CD4-positive, alpha-beta T cell treated with Interferon alpha-2 for 1 hour (primary cell): ENCODE results near the gene NEURL1.
A peak's percentile ranks its signal among the peaks of the same experiment; 100 is the strongest.

Source experiments
- DNase-seq, 2 donors: peaks; one replicate each; pipeline ENCODE4 v3.0.0-alpha.2; 2020 to 2022

NEURL1 gene, protein sequence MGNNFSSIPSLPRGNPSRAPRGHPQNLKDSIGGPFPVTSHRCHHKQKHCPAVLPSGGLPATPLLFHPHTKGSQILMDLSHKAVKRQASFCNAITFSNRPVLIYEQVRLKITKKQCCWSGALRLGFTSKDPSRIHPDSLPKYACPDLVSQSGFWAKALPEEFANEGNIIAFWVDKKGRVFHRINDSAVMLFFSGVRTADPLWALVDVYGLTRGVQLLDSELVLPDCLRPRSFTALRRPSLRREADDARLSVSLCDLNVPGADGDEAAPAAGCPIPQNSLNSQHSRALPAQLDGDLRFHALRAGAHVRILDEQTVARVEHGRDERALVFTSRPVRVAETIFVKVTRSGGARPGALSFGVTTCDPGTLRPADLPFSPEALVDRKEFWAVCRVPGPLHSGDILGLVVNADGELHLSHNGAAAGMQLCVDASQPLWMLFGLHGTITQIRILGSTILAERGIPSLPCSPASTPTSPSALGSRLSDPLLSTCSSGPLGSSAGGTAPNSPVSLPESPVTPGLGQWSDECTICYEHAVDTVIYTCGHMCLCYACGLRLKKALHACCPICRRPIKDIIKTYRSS

DNA sequence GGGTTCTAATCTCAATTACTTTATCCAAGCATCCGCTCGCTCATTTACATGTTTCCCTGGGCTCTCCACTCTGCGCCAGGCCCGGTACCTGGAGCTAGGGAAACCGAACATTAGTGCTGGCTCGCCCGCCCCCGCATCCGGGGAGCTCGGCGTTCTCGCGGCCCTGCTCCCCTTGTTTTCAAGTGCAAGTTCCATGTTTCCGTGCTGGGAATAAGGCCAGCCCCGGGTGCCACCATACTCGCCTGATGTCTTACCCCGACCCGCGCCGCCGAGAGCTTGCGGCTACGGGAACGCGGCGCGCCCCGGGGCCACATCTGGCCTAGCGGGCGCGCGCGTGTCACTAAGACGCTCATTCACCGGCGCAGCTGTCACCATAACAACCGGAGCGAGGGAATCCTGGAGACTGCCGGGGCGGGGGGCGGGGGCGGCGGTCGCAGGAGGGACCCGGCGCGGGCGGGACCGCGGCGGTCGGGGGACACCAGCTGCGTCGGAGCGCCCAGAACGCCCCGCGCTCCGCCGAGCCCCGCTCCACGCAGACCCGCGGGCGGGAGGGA is at the start of gene NEURL1:
TSS of gene NEURL1 (plus strand) at position 344 of the 554 bp plus-strand sequence. CDS start 683 bp downstream, outside the sequence.
- peak in 1 of 2 donors; percentile 30 for DNase-seq

GRCh38 chr10:103444478-103444877 is 49.0 kb upstream of the NEURL1 start:
- DNase-seq, result no peak

DNA sequence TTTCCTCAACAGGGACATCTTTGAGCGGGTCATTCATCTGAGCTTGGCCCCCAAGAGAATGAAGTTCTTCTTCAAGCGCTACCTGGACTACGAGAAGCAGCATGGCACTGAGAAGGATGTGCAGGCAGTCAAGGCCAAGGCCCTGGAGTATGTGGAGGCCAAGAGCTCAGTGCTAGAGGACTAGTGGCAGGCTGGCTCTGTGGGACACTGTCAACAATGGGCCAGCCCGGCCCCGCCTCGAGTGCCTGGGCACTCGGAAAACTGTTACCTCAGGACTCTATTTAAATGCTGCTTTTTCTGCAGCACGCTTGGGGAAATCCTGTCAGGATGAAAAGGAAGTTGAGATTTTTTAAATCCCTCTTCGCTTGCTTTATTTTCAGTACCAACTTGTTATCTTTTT is 48.1 kb upstream of the NEURL1 start:
- DNase-seq, result no peak

GRCh38 chr10:103445767-103446567 is 47.5 kb upstream of the NEURL1 start:
- no peak for DNase-seq

DNA sequence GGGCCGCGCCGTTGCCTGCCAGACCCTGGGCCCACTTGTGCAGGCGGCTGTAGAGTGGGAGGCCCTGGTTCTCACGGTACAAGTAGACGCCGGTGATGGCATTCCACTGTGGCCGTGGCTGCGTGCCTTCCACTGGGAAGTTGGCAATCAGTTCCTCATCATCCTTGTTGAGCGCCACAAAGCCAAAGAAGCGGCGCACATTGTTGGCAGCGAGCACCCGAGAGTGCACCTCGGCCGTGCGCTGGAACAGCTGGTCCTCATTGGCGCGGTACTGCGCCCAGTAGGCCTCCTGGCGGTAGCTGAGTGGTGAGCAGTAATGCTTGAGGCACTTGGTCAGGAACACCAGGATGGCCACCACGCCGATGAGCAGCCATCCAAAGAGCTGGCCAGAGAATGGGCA is 46.3 kb upstream of the NEURL1 start:
- no peak for DNase-seq

DNA sequence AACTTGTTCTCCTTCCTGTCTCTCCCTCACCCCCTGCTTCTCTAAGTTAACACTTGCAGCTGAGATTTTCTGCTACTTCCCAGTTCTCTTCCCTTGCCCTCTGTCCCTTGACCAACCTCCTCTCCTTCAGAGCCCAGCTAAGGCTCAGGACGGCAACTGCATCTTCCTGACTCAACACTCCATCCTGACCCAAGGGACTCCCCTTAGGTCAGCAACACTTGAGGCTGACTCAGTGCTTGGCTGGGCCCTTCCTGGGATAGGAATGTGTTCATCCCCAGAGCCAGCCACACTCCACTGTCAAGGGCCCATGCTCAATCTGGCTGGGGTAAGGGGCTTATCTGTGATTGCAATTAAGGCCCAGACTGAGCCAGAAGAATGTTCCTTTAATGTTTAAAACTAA is 44.8 kb upstream of the NEURL1 start:
- DNase-seq, result no peak

- no peak for DNase-seq
Measured at GRCh38 chr10:103449208-103450144, 44.0 kb upstream of the NEURL1 start.

- DNase-seq, result no peak
Measured at GRCh38 chr10:103450201-103450695, 43.3 kb upstream of the NEURL1 start.

DNA sequence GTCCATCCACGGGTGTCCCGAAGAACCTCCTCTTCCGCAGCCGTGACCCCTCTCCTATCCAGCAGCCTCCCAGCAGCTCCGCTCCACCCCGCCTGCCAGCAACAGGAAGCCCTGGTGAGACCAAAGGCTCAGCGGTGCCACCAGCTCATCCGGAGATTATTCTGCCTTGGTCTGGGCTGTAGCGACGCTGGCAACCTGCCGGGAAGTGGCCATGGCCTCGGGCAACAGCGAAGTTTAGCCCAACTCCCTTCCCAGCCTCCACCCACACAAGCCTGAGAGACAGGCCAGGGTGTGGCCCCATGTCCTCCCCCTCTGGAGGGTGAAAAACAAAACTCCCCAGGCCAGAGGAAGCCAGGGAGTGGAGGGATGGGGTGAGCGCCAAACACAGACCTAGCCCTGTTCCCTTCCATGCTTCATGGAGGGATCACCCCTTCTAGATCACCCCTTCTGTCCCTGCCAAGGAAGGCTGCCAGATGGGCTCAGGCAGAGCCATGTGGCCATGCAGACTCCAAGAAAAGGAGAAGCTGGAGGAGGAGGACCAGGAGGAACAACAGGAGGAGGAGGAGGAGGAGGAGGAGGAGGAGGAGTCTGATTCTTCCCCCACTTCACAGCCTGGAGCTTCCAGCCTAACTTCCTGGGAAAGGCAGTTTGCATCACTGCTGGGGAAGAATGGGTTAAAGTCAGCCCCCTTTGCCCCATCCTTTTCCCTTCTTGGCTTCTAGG is 42.3 kb upstream of the NEURL1 start:
- peak; percentile 25 to 56 for DNase-seq

- DNase-seq, result peak; percentile 36 to 46
Measured at GRCh38 chr10:103451831-103452505, 41.5 kb upstream of the NEURL1 start, which contains the start of gene CALHM2. CALHM2 (minus strand) TSS chr10:103452370; CDS start chr10:103449941, 2,429 bp downstream.

DNA sequence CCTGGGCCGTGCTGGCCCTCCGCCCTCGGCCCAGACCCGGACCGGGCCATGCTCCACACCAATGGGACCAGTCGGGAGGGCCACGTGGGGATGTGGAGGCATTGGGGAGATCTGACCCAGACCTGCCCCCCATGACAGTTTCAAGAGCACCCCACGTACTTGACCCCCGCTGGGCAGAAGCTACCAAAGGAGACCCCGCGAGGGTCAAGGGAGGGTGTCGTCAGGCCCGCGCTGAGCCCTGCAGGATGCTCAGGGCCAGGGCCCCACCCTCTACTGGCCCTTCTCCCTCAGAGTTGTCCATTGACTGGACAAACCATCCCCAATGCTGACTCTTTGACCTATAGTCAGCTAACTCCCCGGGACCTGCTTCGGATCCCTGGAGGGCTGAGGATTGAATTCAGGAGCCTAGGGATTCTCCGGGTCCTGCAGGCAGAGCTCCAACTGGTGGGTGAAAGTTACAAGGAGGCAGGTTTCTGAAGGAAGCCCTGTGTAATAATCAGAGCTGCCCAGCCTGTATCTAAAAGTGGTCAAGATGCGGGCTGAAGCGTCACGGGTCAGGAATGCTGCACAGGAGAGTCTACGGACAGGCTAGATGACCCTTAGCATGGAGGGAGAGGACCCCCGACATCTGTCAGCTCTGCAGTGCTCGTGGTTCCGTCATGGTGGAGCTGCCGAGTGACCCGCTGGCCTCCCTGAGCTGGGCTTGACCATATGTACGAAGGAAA is 40.8 kb upstream of the NEURL1 start:
- no peak for DNase-seq

DNA sequence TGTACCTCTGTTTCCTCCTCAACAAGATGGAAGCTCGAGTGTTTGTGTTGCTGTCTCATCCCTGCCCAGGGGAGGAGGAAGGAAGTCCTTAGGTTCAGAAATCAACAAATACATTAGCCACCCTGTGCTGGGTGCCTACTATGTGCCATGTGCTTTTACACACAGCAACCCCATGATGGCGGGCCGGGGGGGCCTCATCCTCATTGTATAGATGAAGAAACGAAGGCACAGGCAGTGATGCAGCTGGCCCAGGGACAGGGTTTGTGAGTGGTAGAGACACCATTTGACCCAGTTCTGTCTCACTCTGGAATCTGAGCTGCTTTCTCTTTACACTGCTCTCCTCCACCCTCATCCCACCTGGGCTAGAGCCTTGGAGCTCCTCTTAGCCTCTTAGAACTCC is 39.5 kb upstream of the NEURL1 start:
- no peak for DNase-seq

GRCh38 chr10:103455235-103455634 is 38.3 kb upstream of the NEURL1 start:
- no peak for DNase-seq

GRCh38 chr10:103456074-103456660 is 37.3 kb upstream of the NEURL1 start:
- DNase-seq, result no peak

DNA sequence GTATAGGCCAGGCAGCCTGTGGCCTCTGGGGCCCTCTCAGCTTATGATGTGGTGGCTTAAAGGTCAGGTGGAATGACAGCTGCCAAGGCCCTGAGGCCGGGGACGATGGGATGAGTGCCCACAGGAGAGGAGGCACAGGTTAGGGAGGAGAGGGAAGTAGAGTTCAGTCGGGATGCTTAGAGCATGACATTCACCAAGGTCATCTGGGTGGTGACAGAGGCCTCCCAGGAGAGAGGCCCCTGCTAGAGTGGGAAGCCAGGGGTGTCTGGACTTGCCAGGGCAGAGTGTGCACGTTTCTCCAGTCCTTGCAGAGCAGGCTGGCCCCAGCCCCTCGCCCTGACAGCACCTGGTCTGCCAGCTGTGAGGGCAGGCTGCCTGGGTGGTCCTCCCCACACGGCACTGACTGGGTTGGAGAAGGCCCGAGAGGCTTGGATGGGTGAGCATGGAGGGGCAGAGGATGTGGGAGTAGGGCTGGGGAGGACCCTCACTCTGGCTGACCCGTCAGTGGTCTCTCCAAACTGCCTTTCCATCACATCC is 36.3 kb upstream of the NEURL1 start:
- no peak for DNase-seq

- DNase-seq, result no peak
Measured at GRCh38 chr10:103457896-103458583, 35.5 kb upstream of the NEURL1 start.

DNA sequence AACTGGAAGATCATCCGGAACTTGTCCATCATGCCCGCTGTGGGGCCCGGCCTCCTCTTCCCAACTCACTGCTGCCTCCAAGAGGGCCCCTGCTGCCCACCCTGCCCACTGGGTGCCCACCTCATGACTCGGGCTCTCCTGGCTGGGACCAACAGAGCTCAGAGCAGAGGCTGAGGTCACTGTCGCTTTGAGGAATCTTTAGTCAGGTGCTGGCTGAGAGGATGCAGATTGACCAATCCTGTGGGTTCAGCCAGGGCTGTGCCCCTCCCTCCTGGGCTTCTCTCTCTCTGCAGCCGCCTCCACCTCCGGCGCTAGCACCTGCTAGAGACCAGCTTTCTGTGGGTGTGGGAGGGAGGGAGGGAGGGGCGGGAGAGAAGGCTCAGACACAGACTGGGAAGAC is 34.8 kb upstream of the NEURL1 start, which contains the start of gene CALHM1:
TSS of gene CALHM1 (minus strand) at position 181 of the 400 bp plus-strand sequence. CDS start at position 32, 149 bp downstream.
- DNase-seq, result no peak

GRCh38 chr10:103459615-103460014 is 33.9 kb upstream of the NEURL1 start:
- no peak for DNase-seq
